HG02885 (cell line): Measurements from ENCODE around the gene NOL4L.

Experiments used
- ATAC-seq: cut with Tn5 transposase; IDR thresholded peaks from one replicate; pipeline ENCODE4 v1.9.1; 2021; ENCODE audit warnings: mild to moderate bottlenecking; ENCODE audit not compliant: unreplicated experiment, poor library complexity

NOL4L gene

DNA sequence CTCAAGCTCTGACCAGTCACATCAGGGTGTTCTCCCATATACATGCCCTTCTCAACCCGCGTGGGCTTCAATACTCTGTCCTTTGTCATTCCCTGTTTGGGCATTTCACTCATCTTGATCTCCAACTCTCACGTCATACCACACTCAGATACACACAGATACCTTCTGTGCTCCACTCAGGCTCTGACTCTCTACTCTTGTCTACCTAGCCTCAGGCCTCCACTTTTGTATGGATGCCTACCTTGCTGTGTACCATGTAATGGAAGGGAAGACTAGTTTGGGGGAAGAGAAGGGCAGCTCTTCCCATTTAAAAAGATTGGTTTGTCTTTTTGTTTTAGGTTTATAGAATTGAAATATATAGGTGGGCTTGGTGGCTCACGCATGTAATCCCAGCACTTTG lies 178.4 kb downstream of the NOL4L start:
- no peak for ATAC-seq

DNA sequence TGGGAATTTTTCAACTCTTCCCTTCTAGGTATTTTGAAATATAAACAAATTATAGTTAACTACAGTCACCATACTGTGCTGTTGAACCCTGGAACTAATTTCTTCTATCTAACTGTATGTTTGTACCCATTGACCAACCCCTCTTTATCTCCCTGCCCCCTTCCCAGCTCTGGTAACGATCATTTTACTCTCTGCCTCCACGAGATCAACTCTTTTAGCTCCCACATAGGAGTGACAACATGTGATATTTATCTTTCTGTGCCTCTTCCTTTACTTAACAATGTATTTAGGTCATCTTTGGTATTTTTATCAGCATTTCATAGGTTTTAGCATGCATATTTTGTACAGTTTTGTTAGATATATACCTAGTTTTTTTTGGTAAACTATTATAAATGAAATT lies 181.1 kb downstream of the NOL4L start:
- no peak for ATAC-seq

- no peak for ATAC-seq
Observed at GRCh38 chr20:32400476-32400875, 184.7 kb downstream of the NOL4L start.

DNA sequence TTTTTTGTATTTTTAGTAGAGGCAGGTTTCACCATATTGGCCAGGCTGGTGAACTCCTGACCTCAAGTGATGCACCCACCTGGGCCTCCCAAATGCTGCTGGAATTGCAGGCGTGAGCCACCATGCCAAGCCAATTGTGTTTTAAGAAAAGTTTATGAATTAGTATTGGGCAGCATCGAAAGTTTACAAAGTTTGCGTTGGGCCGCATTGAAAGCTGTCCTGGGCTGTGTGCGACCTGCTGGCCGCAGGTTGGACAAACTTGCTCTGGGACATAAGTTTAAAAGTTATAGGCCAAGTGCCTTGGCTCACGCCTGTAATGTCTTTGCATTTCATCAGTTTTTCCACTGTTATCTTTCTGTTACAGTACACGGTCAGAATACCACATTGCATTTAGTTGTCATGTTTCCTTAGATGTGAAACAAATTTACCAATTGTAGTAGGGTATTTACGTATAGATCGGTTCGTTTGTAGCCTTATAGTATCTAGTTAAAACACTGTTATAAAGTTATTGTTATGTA lies 187.5 kb downstream of the NOL4L start:
- ATAC-seq: no peak

DNA sequence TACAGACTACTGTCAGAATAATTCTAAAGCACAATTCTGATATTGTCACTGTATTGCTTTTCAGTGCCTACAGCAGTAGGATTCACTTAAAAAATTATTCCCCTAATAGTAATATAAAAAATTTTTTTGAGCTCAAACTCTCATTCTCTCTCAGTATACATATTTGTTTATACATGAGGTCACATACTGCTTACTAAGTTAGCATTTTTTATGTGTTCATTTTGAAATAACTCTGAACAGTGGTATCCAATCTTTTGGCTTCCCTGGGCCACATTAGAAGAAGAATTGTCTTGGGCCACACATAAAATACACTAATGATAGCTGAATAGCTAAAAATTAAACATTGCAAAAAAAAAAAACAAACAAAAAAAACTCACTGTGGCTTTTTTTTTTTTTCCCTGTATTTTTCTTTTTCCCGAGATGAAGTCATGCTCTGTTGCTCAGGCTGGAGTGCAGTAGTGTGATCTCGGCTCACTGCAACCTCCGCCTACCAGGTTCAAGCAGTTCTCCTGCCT lies 188.4 kb downstream of the NOL4L start:
- ATAC-seq: no peak

DNA sequence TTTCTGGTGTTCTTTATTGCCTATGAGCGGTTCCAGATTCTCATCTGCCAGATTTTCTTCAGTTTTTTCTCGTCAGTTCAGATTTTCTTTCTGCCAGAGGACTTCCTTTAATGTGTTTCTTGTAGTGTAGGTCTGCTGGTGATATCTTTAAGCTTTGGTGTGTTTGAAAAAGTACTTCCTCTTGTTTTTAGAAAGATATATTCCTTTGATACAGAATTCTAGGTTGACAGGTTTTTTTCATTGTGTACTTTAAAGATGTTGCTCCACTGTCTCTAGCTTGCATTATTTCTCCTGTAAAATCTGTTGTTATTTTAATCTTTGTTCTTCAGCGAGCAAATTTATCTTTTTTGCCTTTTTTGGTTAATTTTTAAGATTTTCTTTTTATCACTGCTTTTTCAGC lies 190.1 kb downstream of the NOL4L start:
- no peak for ATAC-seq
